GM12878 (cell line): ENCODE data around the gene ACTRT3. TPM values are rescaled to one million over a fixed set of nuclear protein-coding genes. Genes with fewer than 3 reads are reported as not detected.

Experiments
- ATAC-seq: fragments of 200-7000 bp; cut with Tn5 transposase; 3 replicates; pipeline ENCODE4 v1.9.1; 2020; ENCODE audit warnings: mild to moderate bottlenecking, moderate library complexity
- BruUV-seq: library from RNA; stranded (reverse); fragments of 400-500 nt; replicated peaks from 2 replicates; lab custom pipeline; 2021; lab: Mats Ljungman, UMichigan
- CTCF ChIA-PET: fragments of 300-600 bp; sonication (Branson Sonifier 250); formaldehyde crosslinking; extraction: SDS; loops from one replicate; lab custom pipeline; 2021; ENCODE audit warnings: inconsistent platforms; lab: Yijun Ruan, JAX
- POLR2A ChIA-PET: fragments of 350-600 bp; formaldehyde crosslinking; extraction: SDS; loops from one replicate; lab custom pipeline; 2021; ENCODE audit warnings: inconsistent platforms; lab: Charles Lee
- RAD21 ChIA-PET: fragments of 300-600 bp; sonication (Branson Sonifier 250); formaldehyde crosslinking; loops from one replicate; lab custom pipeline; 2023; ENCODE audit warnings: antibody characterized with exemption; ENCODE audit not compliant: unreplicated experiment; lab: Charles Lee
- SMC1A ChIA-PET: fragments of 300-600 bp; sonication (Branson Sonifier 250); formaldehyde crosslinking; loops from one replicate; lab custom pipeline; 2023; ENCODE audit not compliant: unreplicated experiment, uncharacterized antibody; lab: Charles Lee
- DNase-seq: peaks from one replicate; pipeline ENCODE4 v3.0.0-alpha.2; 2011; ENCODE audit warnings: low read depth, low spot score
- FAIRE-seq: peaks from 3 replicates; lab custom pipeline; 2011; peaks lifted over from hg19 to GRCh38; lab: Jason Lieb, UNC
- H2AFZ ChIP-seq: 2 replicates; pipeline ENCODE4 v1.6.0; 2011; ENCODE audit warnings: low read depth, low read length, control low read depth; ENCODE audit not compliant: control insufficient read depth
- H3K27ac ChIP-seq: 2 replicates; pipeline ENCODE4 v1.5.1; 2011; ENCODE audit warnings: control low read depth; ENCODE audit not compliant: control insufficient read depth, insufficient read depth
- H3K27me3 ChIP-seq, 2 experiments: replicated peaks in 1 of 2; 2 replicates each; pipeline versions ENCODE4 v1.6.0 to v1.6.1; 2011; ENCODE audit warnings: low read length in 1 of 2; ENCODE audit not compliant: control insufficient read depth in 2 of 2, insufficient read depth in 2 of 2
- H3K36me3 ChIP-seq, 2 experiments: 2 replicates each; pipeline ENCODE4 v1.5.1; 2011; ENCODE audit warnings: low read length in 1 of 2; ENCODE audit not compliant: control insufficient read depth in 2 of 2, insufficient read depth in 2 of 2
- H3K4me1 ChIP-seq: 2 replicates; pipeline ENCODE4 v1.6.1; 2011; ENCODE audit warnings: mild to moderate bottlenecking, low read length, moderate library complexity, mixed read lengths; ENCODE audit not compliant: control insufficient read depth, insufficient read depth
- H3K4me2 ChIP-seq: 2 replicates; pipeline ENCODE4 v1.6.0; 2011; ENCODE audit warnings: control low read depth; ENCODE audit not compliant: control insufficient read depth, insufficient read depth
- H3K4me3 ChIP-seq: fragments of 200-600 bp; sonication (generic); 2 replicates; pipeline ENCODE4 v1.5.1; 2016
- H3K79me2 ChIP-seq: 2 replicates; pipeline ENCODE4 v1.6.0; 2011; ENCODE audit warnings: low read length; ENCODE audit not compliant: control insufficient read depth, insufficient read depth
- H3K9ac ChIP-seq: 2 replicates; pipeline ENCODE4 v1.8.0; 2011; ENCODE audit warnings: low read length, control low read depth, mixed read lengths; ENCODE audit not compliant: control insufficient read depth, insufficient read depth
- H3K9me3 ChIP-seq: replicated peaks from 3 replicates; pipeline ENCODE4 v1.5.1; 2011; ENCODE audit warnings: mild to moderate bottlenecking, low read length; ENCODE audit not compliant: control insufficient read depth, insufficient read depth
- H4K20me1 ChIP-seq: 2 replicates; pipeline ENCODE4 v1.6.0; 2011; ENCODE audit not compliant: control insufficient read depth, insufficient read depth
- CBX5 ChIP-seq: sonication (generic); IDR thresholded peaks from 2 replicates; pipeline ENCODE4 v1.6.1; 2016; ENCODE audit warnings: low read depth, moderate library complexity, mild to moderate bottlenecking, inconsistent platforms
- CHD1 ChIP-seq: IDR thresholded peaks from 2 replicates; pipeline ENCODE4 v1.6.1; 2012; ENCODE audit warnings: low read depth, low read length, improper control_type of control experiment
- CHD2 ChIP-seq: IDR thresholded peaks from 2 replicates; pipeline ENCODE4 v1.6.1; 2011; ENCODE audit warnings: low read depth, low read length, improper control_type of control experiment, borderline replicate concordance
- CREM ChIP-seq: IDR thresholded peaks from 2 replicates; pipeline ENCODE4 v1.6.1; 2014; ENCODE audit warnings: antibody characterized with exemption, low read depth
- MEF2A ChIP-seq: IDR thresholded peaks from 2 replicates; pipeline ENCODE4 v1.6.1; 2011; ENCODE audit warnings: low read depth, mild to moderate bottlenecking, low read length, moderate library complexity; ENCODE audit not compliant: insufficient read depth
- NRF1 ChIP-seq: conservative IDR thresholded peaks from 2 replicates; pipeline ENCODE4 v1.6.1; 2011; ENCODE audit warnings: mild to moderate bottlenecking, low read depth, low read length, improper control_type of control experiment
- TAF1 ChIP-seq: IDR thresholded peaks from 2 replicates; pipeline ENCODE4 v1.6.1; 2011; ENCODE audit warnings: mild to moderate bottlenecking, low read depth, low read length, borderline replicate concordance
- ZBTB4 ChIP-seq: fragments of 450-650 bp; formaldehyde crosslinking; IDR thresholded peaks from 2 replicates; pipeline ENCODE4 v1.4.0; 2022; ENCODE audit warnings: mild to moderate bottlenecking, moderate library complexity
- WGBS: methylation state at CpG from one replicate; pipeline ENCODE4 v1.1.6; 2016; ENCODE audit warnings: low lambda C conversion rate; ENCODE audit not compliant: insufficient replicate concordance, insufficient coverage; ENCODE audit errors: missing lambda C conversion rate; 5-methylcytosine and 5-hydroxymethylcytosine counted together
- in situ Hi-C: fragments of 300-500 bp; cut with MboI; formaldehyde crosslinking; loops from 9 replicates; pipeline ENCODE4 v1.14.3; 2018; ENCODE audit warnings: mixed read lengths
- intact Hi-C: fragments of 100-400 bp; cut with micrococcal nuclease; formaldehyde crosslinking; loops from one replicate; pipeline ENCODE4 v1.14.2; 2022; ENCODE audit not compliant: unreplicated experiment
- polyA plus RNA-seq, 11 experiments: library from polyadenylated mRNA; depleted of rRNA in 4 of 11; unstranded in 6 of 11; stranded (reverse) in 5 of 11; fragments of >200 nt; fragmentation: Nextera tagmentation in 4 of 11; fragmentation: Illumina TruSeq in 1 of 11; extraction: Ambion mirVana in 4 of 11; extraction: Trizol in 1 of 11; gene quantifications; 1 replicate in 1 of 11; 2 replicates in 10 of 11; pipeline versions ENCODE4 v1.2.1 to v1.2.3, GENCODE V29; 2011 to 2016; ENCODE audit warnings: inconsistent platforms in 2 of 11, missing spikeins in 2 of 11, low read depth in 1 of 11
- total RNA-seq, 4 experiments: library from RNA; depleted of rRNA in 3 of 4; stranded (reverse); fragments of >200 nt in 3 of 4; fragmentation: Illumina TruSeq in 1 of 4; extraction: Trizol in 1 of 4; gene quantifications; 2 replicates each; pipeline versions ENCODE4 v1.2.1 to v1.2.3, GENCODE V29; 2013 to 2021

The ACTRT3 gene
- total and polyA plus RNA-seq, 10 of the 15 experiments (the other 5 are each of a cell fraction or from before 2014, with no cell fraction given): 0.02 to 0.58 (median 0.11) TPM; not detected in 1

- Histone ChIP-seq H4K20me1 (no peaks in the 10 kb centered on the region), H3K9me3 (peaks cover 3% of the 10 kb centered on the region; the same call in 1 of the 3 replicates), H3K27me3 (no peaks in the 10 kb centered on the region; a peak in 1 of 4 replicates), H3K4me1 (peaks cover 6% of the 10 kb centered on the region; the same call in 1 of the 2 replicates), H3K9ac (no peak overlapping the region), H3K36me3 (no peaks in the 10 kb centered on the region), H3K79me2 (no peaks in the 10 kb centered on the region), H3K4me2 (no peak overlapping the region), H3K27ac (no peak overlapping the region), H3K4me3 (no peak overlapping the region), H2AFZ (no peak overlapping the region)
- CTCF ChIA-PET: no interaction called here
- RAD21 ChIA-PET: no interaction called here
- POLR2A ChIA-PET: no interaction called here
- no TSS peak for BruUV-seq
- no peak for TF ChIP-seq MEF2A
- TF ChIP-seq CREM: no peak
- in situ Hi-C loops (no loop called here), intact Hi-C loops (no loop called here)
- FAIRE-seq: no peak
- WGBS: 47% methylated on average over 2 of the region's 2 CpGs
- DNase-seq: no peak
- ATAC-seq: no peak
- SMC1A ChIA-PET: interaction anchor here (1.4 kb wide), 1 partner anchor 21 kb away, joined by 3 read pairs; no protein-coding TSS in a partner anchor
Measured at GRCh38 chr3:169818316-169818715, 49.0 kb upstream of the ACTRT3 start.

- WGBS: 99% methylated on average over 4 of the region's 4 CpGs
- in situ Hi-C loops (no loop called here), intact Hi-C loops (no loop called here)
- TF ChIP-seq TAF1 (no peak), CBX5 (peak; percentile 33; the same call in 1 of the 2 replicates), CHD1 (no peak), NRF1 (no peak), CHD2 (no peak), ZBTB4 (no peak)
- Histone ChIP-seq H3K4me1 (peaks cover 12% of the 10 kb centered on the region), H3K79me2 (no peaks in the 10 kb centered on the region), H4K20me1 (no peaks in the 10 kb centered on the region), H2AFZ (no peak overlapping the region), H3K27ac (no peak overlapping the region), H3K9ac (no peak overlapping the region), H3K36me3 (no peaks in the 10 kb centered on the region), H3K9me3 (peaks cover 3% of the 10 kb centered on the region; the same call in 1 of the 3 replicates), H3K4me2 (no peak overlapping the region), H3K27me3 (no peaks in the 10 kb centered on the region), H3K4me3 (no peak overlapping the region)
- ChIA-PET CTCF (interaction anchor here (1.0 kb wide), 1 partner anchor 52 kb away, joined by 3 read pairs; no protein-coding TSS in a partner anchor), POLR2A (no interaction called here), SMC1A (no interaction called here), RAD21 (interaction anchor here (2.1 kb wide), 1 partner anchor 43 kb away, joined by 10 read pairs; the partner anchor contains the start of gene MYNN)
- no peak for ATAC-seq
- DNase-seq: no peak
- FAIRE-seq: no peak
- BruUV-seq: no TSS peak
Measured at GRCh38 chr3:169815590-169816150, 46.3 kb upstream of the ACTRT3 start.
